OCI-LY1 (cell line): ENCODE results near the gene MTO1.

ENCODE experiments used
- EZH2 ChIP-seq: fragments of 200-600 bp; sonication (generic), shearing (Covaris generic); IDR thresholded peaks from 2 replicates; pipeline ENCODE4 v1.8.0; 2017; ENCODE audit warnings: borderline replicate concordance, mixed run types, mild to moderate bottlenecking, antibody characterized with exemption, low read length, moderate library complexity, mixed read lengths
- TF ChIP-seq, protein P1 (sequence below): fragments of 200-600 bp; sonication (generic), shearing (Covaris generic); IDR thresholded peaks from 2 replicates; pipeline ENCODE4 v1.5.1; 2017; ENCODE audit warnings: mild to moderate bottlenecking, antibody characterized with exemption, low read length, moderate library complexity, mixed read lengths

DNA sequence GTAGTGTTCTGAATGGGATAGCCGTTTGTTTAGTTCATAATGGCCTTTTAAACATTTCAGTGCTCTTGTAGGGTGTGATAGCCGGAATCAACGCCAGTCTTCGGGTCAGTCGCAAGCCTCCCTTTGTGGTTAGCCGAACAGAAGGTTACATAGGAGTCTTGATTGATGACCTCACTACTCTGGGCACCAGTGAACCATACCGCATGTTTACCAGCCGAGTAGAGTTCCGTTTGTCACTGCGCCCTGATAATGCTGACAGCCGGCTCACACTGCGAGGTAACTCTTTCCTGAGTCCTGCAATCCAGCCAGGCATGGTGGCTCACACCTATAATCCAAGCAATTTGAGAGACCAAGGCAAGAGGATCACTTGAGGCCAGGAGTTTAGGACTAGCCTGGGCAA, 20.4 kb downstream of the MTO1 start:
- TF ChIP-seq, protein P1, sequence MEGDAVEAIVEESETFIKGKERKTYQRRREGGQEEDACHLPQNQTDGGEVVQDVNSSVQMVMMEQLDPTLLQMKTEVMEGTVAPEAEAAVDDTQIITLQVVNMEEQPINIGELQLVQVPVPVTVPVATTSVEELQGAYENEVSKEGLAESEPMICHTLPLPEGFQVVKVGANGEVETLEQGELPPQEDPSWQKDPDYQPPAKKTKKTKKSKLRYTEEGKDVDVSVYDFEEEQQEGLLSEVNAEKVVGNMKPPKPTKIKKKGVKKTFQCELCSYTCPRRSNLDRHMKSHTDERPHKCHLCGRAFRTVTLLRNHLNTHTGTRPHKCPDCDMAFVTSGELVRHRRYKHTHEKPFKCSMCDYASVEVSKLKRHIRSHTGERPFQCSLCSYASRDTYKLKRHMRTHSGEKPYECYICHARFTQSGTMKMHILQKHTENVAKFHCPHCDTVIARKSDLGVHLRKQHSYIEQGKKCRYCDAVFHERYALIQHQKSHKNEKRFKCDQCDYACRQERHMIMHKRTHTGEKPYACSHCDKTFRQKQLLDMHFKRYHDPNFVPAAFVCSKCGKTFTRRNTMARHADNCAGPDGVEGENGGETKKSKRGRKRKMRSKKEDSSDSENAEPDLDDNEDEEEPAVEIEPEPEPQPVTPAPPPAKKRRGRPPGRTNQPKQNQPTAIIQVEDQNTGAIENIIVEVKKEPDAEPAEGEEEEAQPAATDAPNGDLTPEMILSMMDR = no peak
- TF ChIP-seq EZH2 = no peak
